Measurements from ENCODE around the gene PKN1. TPM values are rescaled to one million over a fixed set of nuclear protein-coding genes. Genes with fewer than 3 reads are reported as not detected.

The PKN1 gene
- total and polyA plus RNA-seq, 2 experiments from 2014 or later, result 86.8 to 201 TPM

DNA sequence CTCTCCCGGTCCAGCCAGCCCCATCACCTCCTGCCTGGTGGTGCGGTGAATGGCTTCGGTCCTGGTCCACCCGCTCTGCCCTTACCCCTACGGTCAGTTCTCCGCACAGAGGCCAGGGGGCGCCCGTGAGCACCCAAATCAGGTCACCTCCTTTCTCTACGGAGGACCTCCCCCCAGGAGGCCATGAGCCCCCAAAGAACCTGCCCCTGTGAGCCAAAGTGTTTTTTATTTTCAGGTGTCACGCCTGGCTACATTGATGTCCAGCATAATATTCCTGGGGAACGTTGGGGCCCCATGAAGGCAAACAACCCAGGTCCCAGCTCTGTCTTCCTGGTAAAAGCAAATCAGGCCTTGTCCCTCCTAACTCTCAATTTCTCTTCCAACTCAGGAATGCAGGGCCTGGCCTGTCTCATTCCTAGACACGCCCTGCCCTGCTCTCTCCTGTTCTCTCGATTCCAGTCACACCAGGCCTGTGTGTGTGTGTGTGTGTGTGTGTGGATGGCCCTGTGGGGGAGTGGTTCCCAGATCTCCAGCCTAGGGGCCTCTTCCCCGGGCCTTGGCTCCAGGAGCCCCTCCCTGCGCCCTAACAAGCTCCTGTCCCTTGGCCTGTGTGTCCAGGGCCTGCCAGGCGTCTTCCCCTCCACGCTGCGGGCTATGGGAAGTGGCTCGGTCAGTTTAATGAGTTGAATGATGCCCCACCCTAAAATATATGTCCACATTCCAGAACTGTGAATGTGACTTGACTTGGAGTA lies 72.6 kb downstream of the PKN1 start:
- H3F3A ChIP-seq (replicated peaks; ENCODE audit: low read depth), result 0 out of 2 replicates have a peak, but pooled peaks cover 3% of the 10 kb centered on the region
- ATAC-seq (peak; percentile 97), DNase-seq (ENCODE audit: low spot score) (peak; percentile 89)
- H3K4me1 ChIP-seq (ENCODE audit: insufficient read depth), result peaks cover 7% of the 10 kb centered on the region; the same call in 1 of the 2 replicates
- H3K9me2 ChIP-seq (ENCODE audit: insufficient read depth), result no peaks in the 10 kb centered on the region
- H3K4me3 ChIP-seq, result no peak overlapping the region
- no peaks in the 10 kb centered on the region for H3K27me3 ChIP-seq (ENCODE audit: insufficient read depth)
- H3K36me3 Mint-ChIP-seq (ENCODE audit: low read depth), result no peaks in the 10 kb centered on the region
- H3K27ac Mint-ChIP-seq, result peak overlapping the region; percentile 82
- H4K20me1 ChIP-seq (replicated peaks; ENCODE audit: insufficient read depth), result no peaks in the 10 kb centered on the region
- TF ChIP-seq CREB1 (CRISPR knock-in tag; IDR thresholded peaks at IDR 0.05; ENCODE audit: low read depth) (0 out of 2 replicates have a peak, but pooled peaks have one; percentile 31), NANOG (IDR thresholded peaks at IDR 0.05; ENCODE audit: borderline replicate concordance) (no peak), STAT1 (IDR thresholded peaks at IDR 0.05; ENCODE audit: unreplicated experiment) (no peak)
- TF ChIP-seq, protein P1, sequence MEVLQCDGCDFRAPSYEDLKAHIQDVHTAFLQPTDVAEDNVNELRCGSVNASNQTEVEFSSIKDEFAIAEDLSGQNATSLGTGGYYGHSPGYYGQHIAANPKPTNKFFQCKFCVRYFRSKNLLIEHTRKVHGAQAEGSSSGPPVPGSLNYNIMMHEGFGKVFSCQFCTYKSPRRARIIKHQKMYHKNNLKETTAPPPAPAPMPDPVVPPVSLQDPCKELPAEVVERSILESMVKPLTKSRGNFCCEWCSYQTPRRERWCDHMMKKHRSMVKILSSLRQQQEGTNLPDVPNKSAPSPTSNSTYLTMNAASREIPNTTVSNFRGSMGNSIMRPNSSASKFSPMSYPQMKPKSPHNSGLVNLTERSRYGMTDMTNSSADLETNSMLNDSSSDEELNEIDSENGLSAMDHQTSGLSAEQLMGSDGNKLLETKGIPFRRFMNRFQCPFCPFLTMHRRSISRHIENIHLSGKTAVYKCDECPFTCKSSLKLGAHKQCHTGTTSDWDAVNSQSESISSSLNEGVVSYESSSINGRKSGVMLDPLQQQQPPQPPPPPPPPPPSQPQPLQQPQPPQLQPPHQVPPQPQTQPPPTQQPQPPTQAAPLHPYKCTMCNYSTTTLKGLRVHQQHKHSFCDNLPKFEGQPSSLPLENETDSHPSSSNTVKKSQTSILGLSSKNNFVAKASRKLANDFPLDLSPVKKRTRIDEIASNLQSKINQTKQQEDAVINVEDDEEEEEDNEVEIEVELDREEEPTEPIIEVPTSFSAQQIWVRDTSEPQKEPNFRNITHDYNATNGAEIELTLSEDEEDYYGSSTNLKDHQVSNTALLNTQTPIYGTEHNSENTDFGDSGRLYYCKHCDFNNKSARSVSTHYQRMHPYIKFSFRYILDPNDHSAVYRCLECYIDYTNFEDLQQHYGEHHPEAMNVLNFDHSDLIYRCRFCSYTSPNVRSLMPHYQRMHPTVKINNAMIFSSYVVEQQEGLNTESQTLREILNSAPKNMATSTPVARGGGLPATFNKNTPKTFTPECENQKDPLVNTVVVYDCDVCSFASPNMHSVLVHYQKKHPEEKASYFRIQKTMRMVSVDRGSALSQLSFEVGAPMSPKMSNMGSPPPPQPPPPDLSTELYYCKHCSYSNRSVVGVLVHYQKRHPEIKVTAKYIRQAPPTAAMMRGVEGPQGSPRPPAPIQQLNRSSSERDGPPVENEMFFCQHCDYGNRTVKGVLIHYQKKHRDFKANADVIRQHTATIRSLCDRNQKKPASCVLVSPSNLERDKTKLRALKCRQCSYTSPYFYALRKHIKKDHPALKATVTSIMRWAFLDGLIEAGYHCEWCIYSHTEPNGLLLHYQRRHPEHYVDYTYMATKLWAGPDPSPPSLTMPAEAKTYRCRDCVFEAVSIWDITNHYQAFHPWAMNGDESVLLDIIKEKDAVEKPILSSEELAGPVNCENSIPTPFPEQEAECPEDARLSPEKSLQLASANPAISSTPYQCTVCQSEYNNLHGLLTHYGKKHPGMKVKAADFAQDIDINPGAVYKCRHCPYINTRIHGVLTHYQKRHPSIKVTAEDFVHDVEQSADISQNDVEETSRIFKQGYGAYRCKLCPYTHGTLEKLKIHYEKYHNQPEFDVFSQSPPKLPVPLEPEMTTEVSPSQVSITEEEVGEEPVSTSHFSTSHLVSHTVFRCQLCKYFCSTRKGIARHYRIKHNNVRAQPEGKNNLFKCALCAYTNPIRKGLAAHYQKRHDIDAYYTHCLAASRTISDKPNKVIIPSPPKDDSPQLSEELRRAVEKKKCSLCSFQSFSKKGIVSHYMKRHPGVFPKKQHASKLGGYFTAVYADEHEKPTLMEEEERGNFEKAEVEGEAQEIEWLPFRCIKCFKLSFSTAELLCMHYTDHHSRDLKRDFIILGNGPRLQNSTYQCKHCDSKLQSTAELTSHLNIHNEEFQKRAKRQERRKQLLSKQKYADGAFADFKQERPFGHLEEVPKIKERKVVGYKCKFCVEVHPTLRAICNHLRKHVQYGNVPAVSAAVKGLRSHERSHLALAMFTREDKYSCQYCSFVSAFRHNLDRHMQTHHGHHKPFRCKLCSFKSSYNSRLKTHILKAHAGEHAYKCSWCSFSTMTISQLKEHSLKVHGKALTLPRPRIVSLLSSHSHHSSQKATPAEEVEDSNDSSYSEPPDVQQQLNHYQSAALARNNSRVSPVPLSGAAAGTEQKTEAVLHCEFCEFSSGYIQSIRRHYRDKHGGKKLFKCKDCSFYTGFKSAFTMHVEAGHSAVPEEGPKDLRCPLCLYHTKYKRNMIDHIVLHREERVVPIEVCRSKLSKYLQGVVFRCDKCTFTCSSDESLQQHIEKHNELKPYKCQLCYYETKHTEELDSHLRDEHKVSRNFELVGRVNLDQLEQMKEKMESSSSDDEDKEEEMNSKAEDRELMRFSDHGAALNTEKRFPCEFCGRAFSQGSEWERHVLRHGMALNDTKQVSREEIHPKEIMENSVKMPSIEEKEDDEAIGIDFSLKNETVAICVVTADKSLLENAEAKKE (CRISPR knock-in tag; IDR thresholded peaks at IDR 0.05), result no peak
- TF ChIP-seq, protein P2, sequence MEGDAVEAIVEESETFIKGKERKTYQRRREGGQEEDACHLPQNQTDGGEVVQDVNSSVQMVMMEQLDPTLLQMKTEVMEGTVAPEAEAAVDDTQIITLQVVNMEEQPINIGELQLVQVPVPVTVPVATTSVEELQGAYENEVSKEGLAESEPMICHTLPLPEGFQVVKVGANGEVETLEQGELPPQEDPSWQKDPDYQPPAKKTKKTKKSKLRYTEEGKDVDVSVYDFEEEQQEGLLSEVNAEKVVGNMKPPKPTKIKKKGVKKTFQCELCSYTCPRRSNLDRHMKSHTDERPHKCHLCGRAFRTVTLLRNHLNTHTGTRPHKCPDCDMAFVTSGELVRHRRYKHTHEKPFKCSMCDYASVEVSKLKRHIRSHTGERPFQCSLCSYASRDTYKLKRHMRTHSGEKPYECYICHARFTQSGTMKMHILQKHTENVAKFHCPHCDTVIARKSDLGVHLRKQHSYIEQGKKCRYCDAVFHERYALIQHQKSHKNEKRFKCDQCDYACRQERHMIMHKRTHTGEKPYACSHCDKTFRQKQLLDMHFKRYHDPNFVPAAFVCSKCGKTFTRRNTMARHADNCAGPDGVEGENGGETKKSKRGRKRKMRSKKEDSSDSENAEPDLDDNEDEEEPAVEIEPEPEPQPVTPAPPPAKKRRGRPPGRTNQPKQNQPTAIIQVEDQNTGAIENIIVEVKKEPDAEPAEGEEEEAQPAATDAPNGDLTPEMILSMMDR (conservative IDR thresholded peaks at IDR 0.05; ENCODE audit: low read depth in 2 of 2), result peak; percentile 89 to 91
- peaks cover 13% of the 10 kb centered on the region for H3K4me1 Mint-ChIP-seq
- peak overlapping the region; percentile 94 for H2AFZ ChIP-seq
- no peaks in the 10 kb centered on the region for H3K36me3 ChIP-seq (ENCODE audit: insufficient read depth)
- H3K4me3 Mint-ChIP-seq, result peak overlapping the region; percentile 31; the same call in 1 of the 3 replicates
- no peak overlapping the region for H3K27ac ChIP-seq (ENCODE audit: low read depth)
- H3K79me2 ChIP-seq (replicated peaks; ENCODE audit: insufficient read depth), result no peaks in the 10 kb centered on the region
- no peaks in the 10 kb centered on the region for H3K9me3 Mint-ChIP-seq
- no peak overlapping the region for H3K4me2 ChIP-seq
- H3K27me3 Mint-ChIP-seq (ENCODE audit: insufficient read depth, low read depth, poor library complexity), result peaks cover 11% of the 10 kb centered on the region
